HCT116 (cell line): ENCODE data around the gene IGFBPL1. TPM values are rescaled to one million over a fixed set of nuclear protein-coding genes. Genes with fewer than 3 reads are reported as not detected.

Experiments
- ATAC-seq: fragments of 200-7000 bp; cut with Tn5 transposase; 2 replicates; pipeline ENCODE4 v1.9.1; 2020; ENCODE audit warnings: mild to moderate bottlenecking, moderate library complexity
- BruUV-seq: library from RNA; stranded (reverse); fragments of 400-500 nt; replicated peaks from 2 replicates; lab custom pipeline; 2021; lab: Mats Ljungman, UMichigan
- CTCF ChIA-PET: fragments of 300-600 bp; sonication (Branson Sonifier 250); formaldehyde crosslinking; loops from one replicate; lab custom pipeline; 2021; ENCODE audit warnings: antibody characterized with exemption; lab: Charles Lee
- POLR2A ChIA-PET: fragments of 300-600, 350-600 bp; sonication (Branson Sonifier 250); formaldehyde crosslinking; loops from one replicate; lab custom pipeline; 2021; ENCODE audit warnings: antibody characterized with exemption; lab: Charles Lee
- RAD21 ChIA-PET, 2 experiments: fragments of 300-600 bp; sonication (Branson Sonifier 250); formaldehyde crosslinking; loops; one replicate each; lab custom pipeline; 2023; ENCODE audit warnings: low total read pairs in 2 of 2; ENCODE audit not compliant: uncharacterized antibody in 2 of 2, unreplicated experiment in 2 of 2, low non-redundant PET in 1 of 2; lab: Charles Lee
- DNase-seq: peaks from one replicate; pipeline ENCODE4 v3.0.0-alpha.2; 2010; ENCODE audit warnings: low read depth, low spot score
- H2AFZ ChIP-seq: fragments of 200-600 bp; shearing (Covaris generic), sonication (generic); 2 replicates; pipeline ENCODE4 v1.6.1; 2017; ENCODE audit warnings: low read depth, mixed run types, mixed read lengths, antibody characterized with exemption, low read length; ENCODE audit not compliant: poor library complexity, severe bottlenecking
- H3K27ac ChIP-seq: 2 replicates; pipeline ENCODE4 v1.5.1; 2012; ENCODE audit warnings: low read depth, low read length
- H3K27me3 ChIP-seq: fragments of 200-600 bp; sonication (generic); 2 replicates; pipeline ENCODE4 v1.6.1; 2016; ENCODE audit warnings: mixed run types, low read length, mixed read lengths; ENCODE audit not compliant: insufficient read depth
- H3K36me3 ChIP-seq, 2 experiments: fragments of 200-500 bp in 1 of 2; fragments of 200-600 bp in 1 of 2; sonication (Bioruptor generic) in 1 of 2; sonication (generic) in 1 of 2; 2 replicates each; pipeline versions ENCODE4 v1.5.1 to v1.6.1; 2014 to 2016; ENCODE audit warnings: low read length in 2 of 2, inconsistent platforms in 1 of 2, mixed read lengths in 1 of 2, mixed run types in 1 of 2; ENCODE audit not compliant: insufficient read depth in 2 of 2, control insufficient read depth in 1 of 2
- H3K4me1 ChIP-seq, 2 experiments: fragments of 200-600 bp in 1 of 2; sonication (generic) in 1 of 2; 2 replicates each; pipeline versions ENCODE4 v1.5.1 to v1.6.1; 2012 to 2017; ENCODE audit warnings: low read length in 2 of 2, inconsistent platforms in 1 of 2, mild to moderate bottlenecking in 1 of 2, mixed read lengths in 1 of 2, mixed run types in 1 of 2, moderate library complexity in 1 of 2; ENCODE audit not compliant: insufficient read depth in 2 of 2, control insufficient read depth in 1 of 2
- H3K4me2 ChIP-seq: fragments of 200-600 bp; sonication (generic); 2 replicates; pipeline ENCODE4 v1.6.1; 2017; ENCODE audit warnings: mixed run types, low read length, mixed read lengths
- H3K4me3 ChIP-seq, 2 experiments: fragments of 200-600 bp in 1 of 2; sonication (generic) in 1 of 2; replicated peaks in 1 of 2; 2 replicates each; pipeline ENCODE4 v1.5.1; 2011 to 2016; ENCODE audit warnings: low read length in 2 of 2, control low read depth in 1 of 2, low read depth in 1 of 2, mild to moderate bottlenecking in 1 of 2, mixed read lengths in 1 of 2, mixed run types in 1 of 2
- H3K79me2 ChIP-seq: fragments of 200-600 bp; sonication (generic); 2 replicates; pipeline ENCODE4 v1.6.1; 2017; ENCODE audit warnings: mild to moderate bottlenecking, mixed run types, low read length, moderate library complexity, mixed read lengths; ENCODE audit not compliant: insufficient read depth
- H3K9ac ChIP-seq: fragments of 200-600 bp; sonication (generic); 2 replicates; pipeline ENCODE4 v1.6.1; 2016; ENCODE audit warnings: low read length, mixed read lengths
- H3K9me2 ChIP-seq: fragments of 200-600 bp; sonication (generic), shearing (Covaris generic); 2 replicates; pipeline ENCODE4 v1.6.1; 2017; ENCODE audit warnings: mixed run types, mild to moderate bottlenecking, moderate library complexity; ENCODE audit not compliant: insufficient read depth
- H3K9me3 ChIP-seq, 2 experiments: fragments of 200-500 bp in 1 of 2; fragments of 200-600 bp in 1 of 2; sonication (Bioruptor generic) in 1 of 2; sonication (generic) in 1 of 2; 2 replicates each; pipeline ENCODE4 v1.6.1; 2014 to 2017; ENCODE audit warnings: low read length in 2 of 2, mixed read lengths in 2 of 2, inconsistent platforms in 1 of 2, low read depth in 1 of 2, mild to moderate bottlenecking in 1 of 2, mixed run types in 1 of 2, moderate library complexity in 1 of 2; ENCODE audit not compliant: control insufficient read depth in 1 of 2, insufficient read depth in 1 of 2
- H4K20me1 ChIP-seq: fragments of 200-600 bp; sonication (generic), shearing (Covaris generic); 2 replicates; pipeline ENCODE4 v1.6.1; 2017; ENCODE audit warnings: mixed run types, mild to moderate bottlenecking, moderate library complexity; ENCODE audit not compliant: insufficient read depth
- CBX3 ChIP-seq: IDR thresholded peaks from 2 replicates; pipeline ENCODE4 v1.6.1; 2012; ENCODE audit warnings: low read depth
- CEBPB ChIP-seq: IDR thresholded peaks from 2 replicates; pipeline ENCODE4 v1.6.1; 2012; ENCODE audit warnings: low read depth
- EGR1 ChIP-seq: IDR thresholded peaks from 2 replicates; pipeline ENCODE4 v1.6.1; 2012; ENCODE audit warnings: low read depth
- FOSL1 ChIP-seq: IDR thresholded peaks from 2 replicates; pipeline ENCODE4 v1.6.1; 2012; ENCODE audit warnings: low read depth
- MAX ChIP-seq: IDR thresholded peaks from 2 replicates; pipeline ENCODE4 v1.6.1; 2012
- SIN3A ChIP-seq: IDR thresholded peaks from 2 replicates; pipeline ENCODE4 v1.6.1; 2012; ENCODE audit warnings: low read depth
- SP1 ChIP-seq: IDR thresholded peaks from 2 replicates; pipeline ENCODE4 v1.6.1; 2012; ENCODE audit warnings: low read depth
- YY1 ChIP-seq: IDR thresholded peaks from 2 replicates; pipeline ENCODE4 v1.6.1; 2011; ENCODE audit warnings: low read length, low read depth, moderate library complexity, mild to moderate bottlenecking; ENCODE audit not compliant: insufficient replicate concordance; ENCODE audit errors: extremely low read depth
- ZBTB33 ChIP-seq: IDR thresholded peaks from 2 replicates; pipeline ENCODE4 v1.6.1; 2011; ENCODE audit warnings: mild to moderate bottlenecking, low read length, moderate library complexity; ENCODE audit not compliant: insufficient replicate concordance; ENCODE audit errors: extremely low read depth
- ZNF274 ChIP-seq: fragments of 200-500 bp; sonication (Bioruptor generic); IDR thresholded peaks from 2 replicates; pipeline ENCODE4 v1.6.1; 2014; ENCODE audit warnings: mild to moderate bottlenecking, low read depth, low read length, inconsistent platforms
- intact Hi-C: fragments of 100-400 bp; cut with micrococcal nuclease; formaldehyde crosslinking; loops from 2 replicates; pipeline ENCODE4 v1.10.0; 2022
- total RNA-seq: library from RNA; stranded (reverse); gene quantifications from one replicate; pipeline ENCODE4 v1.2.1, GENCODE V29; 2021; ENCODE audit not compliant: unreplicated experiment

IGFBPL1 gene
- total RNA-seq, 1 experiment from 2014 or later = not detected

GRCh38 chr9:38359689-38360385 is 64.4 kb downstream of the IGFBPL1 start:
- H3K9ac ChIP-seq = no peak overlapping the region
- RAD21 ChIA-PET = interaction anchor here in 1 of 2 experiments (0.6 kb wide), 1 partner anchor 878 kb away, joined by 5 read pairs; no protein-coding TSS in a partner anchor
- H3K36me3 ChIP-seq = no peaks in the 10 kb centered on the region
- H3K27me3 ChIP-seq = no peaks in the 10 kb centered on the region
- H3K4me1 ChIP-seq = peaks cover 0 to 5% of the 10 kb centered on the region in 2 experiments; a peak in 2 of 4 replicates
- no peak overlapping the region for H3K4me2 ChIP-seq
- POLR2A ChIA-PET = no interaction called here
- TF ChIP-seq CBX3 (no peak), SIN3A (no peak), ZBTB33 (no peak), ZNF274 (no peak)
- no peak for ATAC-seq
- CTCF ChIA-PET = interaction anchor here (2.1 kb wide), 1 partner anchor 446 kb away, joined by 6 read pairs; no protein-coding TSS in a partner anchor
- intact Hi-C loops = loop anchor here (5.0 kb wide), 2 partner anchors 198 to 503 kb away; no protein-coding TSS in a partner anchor
- no peaks in the 10 kb centered on the region for H4K20me1 ChIP-seq
- DNase-seq = no peak
- no peak overlapping the region for H3K4me3 ChIP-seq
- H3K9me2 ChIP-seq = no peaks in the 10 kb centered on the region
- BruUV-seq = no TSS peak
- no peaks in the 10 kb centered on the region for H3K9me3 ChIP-seq
- no peak overlapping the region for H2AFZ ChIP-seq
- H3K27ac ChIP-seq = no peak overlapping the region
- no peaks in the 10 kb centered on the region for H3K79me2 ChIP-seq

GRCh38 chr9:38359297-38359653 is 65.0 kb downstream of the IGFBPL1 start:
- no peak for ATAC-seq
- no peak overlapping the region for H3K9ac ChIP-seq
- no peaks in the 10 kb centered on the region for H3K36me3 ChIP-seq
- no peaks in the 10 kb centered on the region for H3K79me2 ChIP-seq
- RAD21 ChIA-PET = no interaction called here
- no peaks in the 10 kb centered on the region for H3K9me2 ChIP-seq
- BruUV-seq = no TSS peak
- DNase-seq = no peak
- H3K4me3 ChIP-seq = no peak overlapping the region
- no peak overlapping the region for H3K4me2 ChIP-seq
- intact Hi-C loops = no loop called here
- H4K20me1 ChIP-seq = no peaks in the 10 kb centered on the region
- H2AFZ ChIP-seq = no peak overlapping the region
- H3K9me3 ChIP-seq = no peaks in the 10 kb centered on the region
- no peak overlapping the region for H3K27ac ChIP-seq
- POLR2A ChIA-PET = no interaction called here
- TF ChIP-seq FOSL1 = no peak
- TF ChIP-seq SP1 = no peak
- no peak for TF ChIP-seq CEBPB
- no peak for TF ChIP-seq EGR1
- no peak for TF ChIP-seq MAX
- no peak for TF ChIP-seq SIN3A
- TF ChIP-seq YY1 = no peak
- TF ChIP-seq, all 23 proteins: peak for 0
- CTCF ChIA-PET = no interaction called here
- Histone ChIP-seq H3K4me1 (peaks cover 0 to 5% of the 10 kb centered on the region in 2 experiments; a peak in 2 of 4 replicates), H3K27me3 (no peaks in the 10 kb centered on the region)
